ENCODE measurements around the gene PARD6A. TPM values are rescaled to one million over a fixed set of nuclear protein-coding genes. Genes with fewer than 3 reads are reported as not detected.

Gene PARD6A
- total and polyA plus RNA-seq, 7 donors, result 4.9 to 11.0 (median 6.8) TPM

- Histone ChIP-seq H3K4me3 (no peak overlapping the region), H3K36me3 (ENCODE audit: insufficient read depth in 1 of 2, low read depth in 1 of 2) (peaks cover 0 to 9% of the 10 kb centered on the region in 2 donors), H3K27ac (no peak overlapping the region), H3K9me3 (no peaks in the 10 kb centered on the region), H3K4me1 (peaks cover 14% of the 10 kb centered on the region), H3K27me3 (ENCODE audit: insufficient read depth in 3 of 3, low read length in 2 of 3) (no peaks in the 10 kb centered on the region)
- DNase-seq (no peak), ATAC-seq (peak in 1 of 4 donors; percentile 12)
- intact Hi-C loops (cut with DNase I), result loop anchor here (5.0 to 10.0 kb wide), 5 partner anchors 42 to 370 kb away; partner anchors contain the start of genes RANBP10 (in 2 of the 2), TSNAXIP1 (in 2 of the 2), DDX28 (in 1 of the 2) and DUS2 (in 1 of the 2)
- WGBS, 3 donors, result 93 to 96% (median 95%) methylated on average over 28 of the region's 28 CpGs
- TF ChIP-seq CTCF (IDR thresholded peaks at IDR 0.05), result no peak
These were observed 14.3 kb downstream of the PARD6A start for GRCh38 chr16:67674851-67675578.

GRCh38 chr16:67675579-67675935 is 14.8 kb downstream of the PARD6A start:
- no peak for DNase-seq
- H3K4me3 ChIP-seq, result no peak overlapping the region
- H3K27ac ChIP-seq, result no peak overlapping the region
- H3K4me1 ChIP-seq, result peaks cover 14% of the 10 kb centered on the region
- 94 to 99% (median 97%) methylated on average over 17 of the region's 17 CpGs for WGBS, 3 donors
- intact Hi-C loops (cut with DNase I), result loop anchor here (10.0 kb wide), 3 partner anchors 249 to 369 kb away; partner anchors contain the start of genes DDX28 (in 1 of the 2) and DUS2 (in 1 of the 2)
- H3K27me3 ChIP-seq (ENCODE audit: insufficient read depth in 3 of 3, low read length in 2 of 3), result no peaks in the 10 kb centered on the region
- no peak for ATAC-seq
- no peak for TF ChIP-seq CTCF (IDR thresholded peaks at IDR 0.05)
- H3K36me3 ChIP-seq (ENCODE audit: insufficient read depth in 1 of 2, low read depth in 1 of 2), result peaks cover 0 to 14% of the 10 kb centered on the region in 2 donors
- H3K9me3 ChIP-seq, result no peaks in the 10 kb centered on the region

GRCh38 chr16:67675999-67676398 is 15.2 kb downstream of the PARD6A start:
- Histone ChIP-seq H3K4me3 (no peak overlapping the region), H3K27me3 (ENCODE audit: insufficient read depth in 3 of 3, low read length in 2 of 3) (no peaks in the 10 kb centered on the region), H3K36me3 (ENCODE audit: insufficient read depth in 1 of 2, low read depth in 1 of 2) (peaks cover 0 to 15% of the 10 kb centered on the region in 2 donors), H3K9me3 (no peaks in the 10 kb centered on the region), H3K4me1 (peaks cover 14% of the 10 kb centered on the region), H3K27ac (no peak overlapping the region)
- ATAC-seq (no peak), DNase-seq (no peak)
- TF ChIP-seq CTCF (IDR thresholded peaks at IDR 0.05), result no peak
- intact Hi-C loops (cut with DNase I), result loop anchor here (10.0 kb wide), 3 partner anchors 249 to 369 kb away; partner anchors contain the start of genes DDX28 (in 1 of the 2) and DUS2 (in 1 of the 2)
- WGBS, 3 donors, result 95 to 97% (median 97%) methylated on average over 7 of the region's 7 CpGs

- Histone ChIP-seq H3K9me3 (no peaks in the 10 kb centered on the region), H3K4me1 (peaks cover 14% of the 10 kb centered on the region), H3K27ac (no peak overlapping the region), H3K27me3 (ENCODE audit: insufficient read depth in 3 of 3, low read length in 2 of 3) (no peaks in the 10 kb centered on the region), H3K36me3 (ENCODE audit: insufficient read depth in 1 of 2, low read depth in 1 of 2) (peaks cover 0 to 19% of the 10 kb centered on the region in 2 donors), H3K4me3 (no peak overlapping the region)
- WGBS, 3 donors, result 73 to 84% (median 79%) methylated on average over 4 of the region's 4 CpGs
- ATAC-seq, result no peak
- TF ChIP-seq CTCF (IDR thresholded peaks at IDR 0.05), result no peak
- DNase-seq, result no peak
- intact Hi-C loops (cut with DNase I), result loop anchor here (10.0 kb wide), 3 partner anchors 248 to 368 kb away; partner anchors contain the start of genes DDX28 (in 1 of the 2) and DUS2 (in 1 of the 2)
These were observed 15.8 kb downstream of the PARD6A start for GRCh38 chr16:67676516-67676915.
